ENCODE results near the gene GTF3C1. TPM values are rescaled to one million over a fixed set of nuclear protein-coding genes. Genes with fewer than 3 reads are reported as not detected.

GTF3C1 gene
- total and polyA plus RNA-seq, 2 donors (not counting 1 experiment from before 2014, with no cell fraction given): 31.2 to 49.6 TPM

DNA sequence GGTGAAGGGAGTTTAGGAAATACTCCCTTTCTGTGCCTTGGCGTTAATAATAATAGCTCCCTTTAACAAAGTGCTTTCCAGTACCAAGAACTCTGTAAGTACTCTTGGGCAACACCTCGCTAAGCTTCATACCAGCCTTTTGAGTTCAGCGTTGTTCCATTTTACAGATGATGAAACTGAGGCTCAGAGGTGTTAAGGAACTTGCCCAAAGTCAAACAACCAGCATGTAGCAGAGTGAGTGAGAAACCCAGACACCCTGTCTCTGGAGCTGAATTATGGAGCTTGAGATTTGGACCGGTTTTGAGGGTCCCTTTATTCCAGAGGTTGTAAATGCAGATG lies 838 bp upstream of the GTF3C1 start:
- Histone ChIP-seq H3K9ac (ENCODE audit: low read length) (peak overlapping the region; percentile 99), H3K36me3 (replicated peaks in 1 of 2; ENCODE audit: control extremely low read depth in 1 of 2, control insufficient read depth in 1 of 2, extremely low read depth in 1 of 2, insufficient read depth in 2 of 2, low read length in 1 of 2) (peaks cover 0 to 4% of the 10 kb centered on the region in 2 experiments), H3K27me3 (replicated peaks in 1 of 4; ENCODE audit: control extremely low read depth in 1 of 4, control insufficient read depth in 3 of 4, insufficient read depth in 4 of 4, low read length in 3 of 4) (no peaks in the 10 kb centered on the region), H4K20me1 (ENCODE audit: control insufficient read depth, insufficient read depth, low read length, poor library complexity, severe bottlenecking) (no peaks in the 10 kb centered on the region), H3K4me2 (replicated peaks; ENCODE audit: low read depth, low read length, poor library complexity, severe bottlenecking) (peak overlapping the region; percentile 97), H3K79me2 (ENCODE audit: control insufficient read depth, insufficient read depth, low read length) (peaks cover 40% of the 10 kb centered on the region), H3K4me3 (ENCODE audit: control extremely low read depth in 1 of 5, extremely low read depth in 1 of 5, insufficient read depth in 1 of 5, low read depth in 2 of 5, low read length in 4 of 5) (peak overlapping the region; percentile 82 to 98 (median 95)), H3K9me3 (ENCODE audit: control extremely low read depth in 1 of 3, control insufficient read depth in 2 of 3, insufficient read depth in 1 of 3, low read length in 2 of 3) (no peaks in the 10 kb centered on the region), H3K27ac (ENCODE audit: low read length in 2 of 2) (peak overlapping the region; percentile 80 to 99), H3K4me1 (ENCODE audit: control insufficient read depth in 2 of 2, insufficient read depth in 2 of 2, low read length in 2 of 2) (peaks cover 13 to 22% of the 10 kb centered on the region in 2 donors), H2AFZ (ENCODE audit: insufficient read depth, low read depth, low read length, poor library complexity, severe bottlenecking) (peak overlapping the region; percentile 98)
- ATAC-seq (ENCODE audit: low read depth) (no peak), DNase-seq (no peak)
- intact Hi-C loops (cut with micrococcal nuclease): loop anchor here (10.0 kb wide), 1 partner anchor 664 kb away; the partner anchor contains the start of gene XPO6
- ChIA-PET POLR2A (no interaction called here), CTCF (interaction anchor here (1.8 kb wide), 1 partner anchor 668 kb away, joined by 4 read pairs; no protein-coding TSS in a partner anchor)
- H3K4me3 Mint-ChIP-seq: peak overlapping the region; percentile 99
- H3K9me3 Mint-ChIP-seq (ENCODE audit: insufficient read depth): no peaks in the 10 kb centered on the region
- peak overlapping the region; percentile 97 for H3K27ac Mint-ChIP-seq
- H3K4me1 Mint-ChIP-seq: peaks cover 33% of the 10 kb centered on the region
- H3K27me3 Mint-ChIP-seq: no peaks in the 10 kb centered on the region
- TF ChIP-seq, protein P1, sequence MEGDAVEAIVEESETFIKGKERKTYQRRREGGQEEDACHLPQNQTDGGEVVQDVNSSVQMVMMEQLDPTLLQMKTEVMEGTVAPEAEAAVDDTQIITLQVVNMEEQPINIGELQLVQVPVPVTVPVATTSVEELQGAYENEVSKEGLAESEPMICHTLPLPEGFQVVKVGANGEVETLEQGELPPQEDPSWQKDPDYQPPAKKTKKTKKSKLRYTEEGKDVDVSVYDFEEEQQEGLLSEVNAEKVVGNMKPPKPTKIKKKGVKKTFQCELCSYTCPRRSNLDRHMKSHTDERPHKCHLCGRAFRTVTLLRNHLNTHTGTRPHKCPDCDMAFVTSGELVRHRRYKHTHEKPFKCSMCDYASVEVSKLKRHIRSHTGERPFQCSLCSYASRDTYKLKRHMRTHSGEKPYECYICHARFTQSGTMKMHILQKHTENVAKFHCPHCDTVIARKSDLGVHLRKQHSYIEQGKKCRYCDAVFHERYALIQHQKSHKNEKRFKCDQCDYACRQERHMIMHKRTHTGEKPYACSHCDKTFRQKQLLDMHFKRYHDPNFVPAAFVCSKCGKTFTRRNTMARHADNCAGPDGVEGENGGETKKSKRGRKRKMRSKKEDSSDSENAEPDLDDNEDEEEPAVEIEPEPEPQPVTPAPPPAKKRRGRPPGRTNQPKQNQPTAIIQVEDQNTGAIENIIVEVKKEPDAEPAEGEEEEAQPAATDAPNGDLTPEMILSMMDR (IDR thresholded peaks at IDR 0.05): no peak
- TF ChIP-seq EZH2 (IDR thresholded peaks at IDR 0.05; ENCODE audit: borderline replicate concordance, insufficient read depth, low read depth, low read length, poor library complexity, severe bottlenecking): no peak
- 67% methylated on average over 2 of the region's 4 CpGs for WGBS (ENCODE audit: insufficient coverage)

DNA sequence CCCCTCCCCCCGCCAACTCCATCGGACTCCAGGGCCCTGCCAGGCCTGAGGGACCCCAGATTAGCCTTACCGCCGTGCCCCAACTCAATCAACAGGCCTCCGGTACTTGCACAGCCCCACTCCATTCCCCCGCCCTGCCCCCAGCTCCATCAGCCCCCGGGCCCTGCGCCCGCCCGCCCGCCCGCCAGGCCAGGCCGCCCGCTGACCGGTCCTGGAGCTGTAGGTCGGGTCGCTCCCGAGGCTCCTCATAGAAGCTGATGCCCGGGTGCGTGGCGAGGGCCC lies 308 bp downstream of the GTF3C1 start:
- intact Hi-C loops (cut with micrococcal nuclease): no loop called here
- peaks cover 33% of the 10 kb centered on the region for H3K4me1 Mint-ChIP-seq
- peak overlapping the region; percentile 99 for H3K4me3 Mint-ChIP-seq
- Histone ChIP-seq H3K4me3 (ENCODE audit: control extremely low read depth in 1 of 5, extremely low read depth in 1 of 5, insufficient read depth in 1 of 5, low read depth in 2 of 5, low read length in 4 of 5) (peak overlapping the region in 4 of 5 experiments; percentile 82 to 98 (median 96)), H3K4me2 (replicated peaks; ENCODE audit: low read depth, low read length, poor library complexity, severe bottlenecking) (peak overlapping the region; percentile 97), H3K27ac (ENCODE audit: low read length in 2 of 2) (peak overlapping the region; percentile 37 to 99), H3K9ac (ENCODE audit: low read length) (peak overlapping the region; percentile 99), H2AFZ (ENCODE audit: insufficient read depth, low read depth, low read length, poor library complexity, severe bottlenecking) (peak overlapping the region; percentile 84), H3K9me3 (ENCODE audit: control extremely low read depth in 1 of 3, control insufficient read depth in 2 of 3, insufficient read depth in 1 of 3, low read length in 2 of 3) (no peaks in the 10 kb centered on the region), H3K79me2 (ENCODE audit: control insufficient read depth, insufficient read depth, low read length) (peaks cover 40% of the 10 kb centered on the region), H4K20me1 (ENCODE audit: control insufficient read depth, insufficient read depth, low read length, poor library complexity, severe bottlenecking) (no peaks in the 10 kb centered on the region), H3K27me3 (replicated peaks in 1 of 4; ENCODE audit: control extremely low read depth in 1 of 4, control insufficient read depth in 3 of 4, insufficient read depth in 4 of 4, low read length in 3 of 4) (no peaks in the 10 kb centered on the region), H3K4me1 (ENCODE audit: control insufficient read depth in 2 of 2, insufficient read depth in 2 of 2, low read length in 2 of 2) (peaks cover 13 to 22% of the 10 kb centered on the region in 2 donors), H3K36me3 (replicated peaks in 1 of 2; ENCODE audit: control extremely low read depth in 1 of 2, control insufficient read depth in 1 of 2, extremely low read depth in 1 of 2, insufficient read depth in 2 of 2, low read length in 1 of 2) (peaks cover 0 to 14% of the 10 kb centered on the region in 2 experiments)
- H3K27ac Mint-ChIP-seq: peak overlapping the region; percentile 97
- WGBS (ENCODE audit: insufficient coverage): under 1% methylated on average over 15 of the region's 21 CpGs
- no peaks in the 10 kb centered on the region for H3K27me3 Mint-ChIP-seq
- H3K9me3 Mint-ChIP-seq (ENCODE audit: insufficient read depth): no peaks in the 10 kb centered on the region
- no peak for TF ChIP-seq EZH2 (IDR thresholded peaks at IDR 0.05; ENCODE audit: borderline replicate concordance, insufficient read depth, low read depth, low read length, poor library complexity, severe bottlenecking)
- TF ChIP-seq, protein P1 (IDR thresholded peaks at IDR 0.05): no peak
- no peak for DNase-seq
- peak; percentile 13 for ATAC-seq (ENCODE audit: low read depth)
- ChIA-PET CTCF (interaction anchor here (0.9 to 1.8 kb wide), 2 partner anchors 33 to 669 kb away, joined by 3 to 4 read pairs; no protein-coding TSS in a partner anchor), POLR2A (interaction anchor here (0.7 to 0.9 kb wide), 3 partner anchors 41 to 1299 kb away, joined by 3 to 4 read pairs (median 3); no protein-coding TSS in a partner anchor)
